ENCODE data around the gene DLEU7. TPM values are rescaled to one million over a fixed set of nuclear protein-coding genes. Genes with fewer than 3 reads are reported as not detected.

The DLEU7 gene
- total RNA-seq, 1 donor from 2014 or later = 0.43 TPM

DNA sequence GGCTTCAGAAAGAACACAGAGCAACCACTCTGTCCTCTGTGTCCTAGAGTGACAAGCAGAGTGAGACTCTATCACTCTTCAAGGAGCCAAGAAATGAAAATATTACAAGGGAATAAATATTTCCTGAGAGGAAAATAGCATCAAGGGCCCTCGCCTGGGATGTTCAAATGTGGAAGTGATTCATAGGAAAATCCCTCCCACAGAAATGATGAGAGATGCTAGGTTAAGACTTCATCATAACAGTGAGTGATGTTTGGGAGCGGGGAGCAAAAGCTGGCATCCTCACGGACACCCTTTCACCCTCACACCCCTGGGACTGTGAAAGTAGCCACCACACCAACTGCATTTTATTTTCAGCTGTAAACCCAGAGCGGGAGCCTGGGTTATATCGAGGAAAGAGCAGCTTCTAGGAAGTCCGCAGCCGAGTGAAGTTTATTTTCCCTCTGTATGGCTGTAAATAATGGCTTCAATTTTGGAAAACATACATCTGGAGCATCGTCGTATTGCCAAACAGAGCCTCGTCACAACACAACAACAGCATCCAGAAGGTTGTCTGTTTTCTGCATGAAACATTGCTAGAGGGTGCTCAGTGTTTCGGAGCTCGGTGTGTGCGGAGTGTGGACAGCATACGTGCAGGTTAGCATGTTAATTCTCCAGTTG lies 54.8 kb downstream of the DLEU7 start:
- Mint-ChIP-seq H3K36me3 (ENCODE audit: unreplicated experiment) (no peaks in the 10 kb centered on the region), H3K4me1 (ENCODE audit: unreplicated experiment) (peaks cover 2% of the 10 kb centered on the region), H3K4me3 (ENCODE audit: unreplicated experiment) (no peak overlapping the region), H3K27ac (ENCODE audit: unreplicated experiment) (no peak overlapping the region), H3K27me3 (ENCODE audit: unreplicated experiment) (peaks cover 4% of the 10 kb centered on the region), H3K9me3 (ENCODE audit: unreplicated experiment) (peaks cover 4% of the 10 kb centered on the region)
- TF ChIP-seq, protein P1, sequence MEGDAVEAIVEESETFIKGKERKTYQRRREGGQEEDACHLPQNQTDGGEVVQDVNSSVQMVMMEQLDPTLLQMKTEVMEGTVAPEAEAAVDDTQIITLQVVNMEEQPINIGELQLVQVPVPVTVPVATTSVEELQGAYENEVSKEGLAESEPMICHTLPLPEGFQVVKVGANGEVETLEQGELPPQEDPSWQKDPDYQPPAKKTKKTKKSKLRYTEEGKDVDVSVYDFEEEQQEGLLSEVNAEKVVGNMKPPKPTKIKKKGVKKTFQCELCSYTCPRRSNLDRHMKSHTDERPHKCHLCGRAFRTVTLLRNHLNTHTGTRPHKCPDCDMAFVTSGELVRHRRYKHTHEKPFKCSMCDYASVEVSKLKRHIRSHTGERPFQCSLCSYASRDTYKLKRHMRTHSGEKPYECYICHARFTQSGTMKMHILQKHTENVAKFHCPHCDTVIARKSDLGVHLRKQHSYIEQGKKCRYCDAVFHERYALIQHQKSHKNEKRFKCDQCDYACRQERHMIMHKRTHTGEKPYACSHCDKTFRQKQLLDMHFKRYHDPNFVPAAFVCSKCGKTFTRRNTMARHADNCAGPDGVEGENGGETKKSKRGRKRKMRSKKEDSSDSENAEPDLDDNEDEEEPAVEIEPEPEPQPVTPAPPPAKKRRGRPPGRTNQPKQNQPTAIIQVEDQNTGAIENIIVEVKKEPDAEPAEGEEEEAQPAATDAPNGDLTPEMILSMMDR (IDR thresholded peaks at IDR 0.05) = no peak
- DNase-seq (ENCODE audit: extremely low spot score, unreplicated experiment) = no peak

- Mint-ChIP-seq H3K27me3 (ENCODE audit: unreplicated experiment) (peaks cover 14% of the 10 kb centered on the region), H3K9me3 (ENCODE audit: unreplicated experiment) (no peaks in the 10 kb centered on the region), H3K36me3 (ENCODE audit: unreplicated experiment) (no peaks in the 10 kb centered on the region), H3K4me3 (ENCODE audit: unreplicated experiment) (no peak overlapping the region), H3K27ac (ENCODE audit: unreplicated experiment) (no peak overlapping the region), H3K4me1 (ENCODE audit: unreplicated experiment) (peaks cover 2% of the 10 kb centered on the region)
- DNase-seq (ENCODE audit: extremely low spot score, unreplicated experiment) = no peak
- TF ChIP-seq, protein P1 (IDR thresholded peaks at IDR 0.05) = no peak
Measured at GRCh38 chr13:50787316-50788195, 55.9 kb downstream of the DLEU7 start.

DNA sequence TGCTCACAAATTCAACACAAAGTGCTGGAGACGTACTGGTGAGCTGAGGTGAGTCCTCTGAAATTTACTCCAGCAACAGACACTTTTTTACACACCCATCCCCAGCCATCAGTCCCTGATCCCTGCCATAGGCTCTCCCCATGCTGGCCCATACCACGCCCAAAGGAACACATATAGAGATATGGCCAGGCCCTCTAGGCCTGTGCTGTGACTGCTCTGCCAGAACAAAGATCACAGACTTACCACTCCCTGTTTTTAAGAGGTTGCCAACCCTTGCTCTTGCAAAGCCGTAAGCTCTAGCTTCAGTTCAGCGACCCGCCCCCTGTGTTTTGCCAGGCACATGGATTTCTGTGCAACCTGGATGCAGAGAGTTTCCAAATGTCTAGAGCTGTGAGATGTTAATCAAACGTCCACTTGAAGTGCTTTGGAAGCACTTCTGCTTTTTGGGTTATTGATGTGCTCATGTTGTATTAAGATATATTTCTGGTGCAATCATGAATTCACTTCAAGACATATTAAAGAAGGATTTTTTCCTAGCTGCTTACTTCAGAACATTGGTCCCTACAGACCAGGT lies 59.7 kb downstream of the DLEU7 start:
- Mint-ChIP-seq H3K36me3 (ENCODE audit: unreplicated experiment) (no peaks in the 10 kb centered on the region), H3K27me3 (ENCODE audit: unreplicated experiment) (peaks cover 30% of the 10 kb centered on the region), H3K27ac (ENCODE audit: unreplicated experiment) (no peak overlapping the region), H3K4me3 (ENCODE audit: unreplicated experiment) (no peak overlapping the region), H3K4me1 (ENCODE audit: unreplicated experiment) (peaks cover 2% of the 10 kb centered on the region), H3K9me3 (ENCODE audit: unreplicated experiment) (no peaks in the 10 kb centered on the region)
- TF ChIP-seq, protein P1 (IDR thresholded peaks at IDR 0.05) = no peak
- no peak for DNase-seq (ENCODE audit: extremely low spot score, unreplicated experiment)

DNA sequence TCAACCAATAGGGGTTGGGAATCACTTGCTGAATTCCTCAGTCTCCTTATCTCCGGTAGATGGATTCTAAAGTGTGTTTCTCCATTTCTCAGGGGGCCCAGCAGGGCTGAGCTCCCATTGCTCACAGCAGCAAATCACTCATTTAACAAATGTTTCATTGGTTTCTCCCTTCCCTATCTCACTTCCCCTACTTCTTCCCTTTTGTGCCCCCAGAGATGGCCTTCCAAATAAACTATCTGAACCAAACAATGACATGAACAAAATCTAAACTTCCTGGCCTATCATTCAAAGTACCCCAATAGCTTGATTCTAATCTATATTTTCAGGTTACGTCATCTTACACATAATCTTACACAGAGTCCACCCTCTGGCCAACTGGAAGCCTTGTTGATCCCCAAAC lies 60.4 kb downstream of the DLEU7 start:
- DNase-seq (ENCODE audit: extremely low spot score, unreplicated experiment) = no peak
- Mint-ChIP-seq H3K4me1 (ENCODE audit: unreplicated experiment) (peaks cover 2% of the 10 kb centered on the region), H3K9me3 (ENCODE audit: unreplicated experiment) (no peaks in the 10 kb centered on the region), H3K4me3 (ENCODE audit: unreplicated experiment) (no peak overlapping the region), H3K36me3 (ENCODE audit: unreplicated experiment) (no peaks in the 10 kb centered on the region), H3K27me3 (ENCODE audit: unreplicated experiment) (peaks cover 33% of the 10 kb centered on the region), H3K27ac (ENCODE audit: unreplicated experiment) (no peak overlapping the region)
- TF ChIP-seq, protein P1 (IDR thresholded peaks at IDR 0.05) = no peak
